HG03378 (cell line): ENCODE data around the gene UBASH3A.

ENCODE experiments used
- ATAC-seq: cut with Tn5 transposase; IDR thresholded peaks from one replicate; pipeline ENCODE4 v1.9.1; 2021; ENCODE audit warnings: mild to moderate bottlenecking, moderate library complexity; ENCODE audit not compliant: unreplicated experiment

The UBASH3A gene

GRCh38 chr21:42403611-42404231 lies at the start of gene UBASH3A:
Gene UBASH3A, plus strand, starts transcription at chr21:42403902. Its CDS starts 44 bp downstream, at chr21:42403946.
- ATAC-seq = no peak

- ATAC-seq = no peak
These were observed 47.7 kb upstream of the UBASH3A start for GRCh38 chr21:42356046-42356445.

- no peak for ATAC-seq
These were observed 47.1 kb upstream of the UBASH3A start for GRCh38 chr21:42356650-42357049.

GRCh38 chr21:42357307-42357706 lies 46.4 kb upstream of the UBASH3A start:
- no peak for ATAC-seq

GRCh38 chr21:42358261-42358660 lies 45.4 kb upstream of the UBASH3A start:
- ATAC-seq = no peak

GRCh38 chr21:42358937-42359336 lies 44.8 kb upstream of the UBASH3A start:
- ATAC-seq = no peak

GRCh38 chr21:42360317-42360716 lies 43.4 kb upstream of the UBASH3A start:
- no peak for ATAC-seq

GRCh38 chr21:42361286-42361685 lies 42.4 kb upstream of the UBASH3A start:
- ATAC-seq = no peak

- ATAC-seq = no peak
These were observed 41.5 kb upstream of the UBASH3A start for GRCh38 chr21:42362198-42362597.

- ATAC-seq = no peak
These were observed 41.0 kb upstream of the UBASH3A start for GRCh38 chr21:42362700-42363099.

GRCh38 chr21:42363312-42363711 lies 40.4 kb upstream of the UBASH3A start:
- no peak for ATAC-seq

- ATAC-seq = no peak
These were observed 39.3 kb upstream of the UBASH3A start for GRCh38 chr21:42364304-42364865.

- no peak for ATAC-seq
These were observed 37.9 kb upstream of the UBASH3A start for GRCh38 chr21:42365770-42366169.

- ATAC-seq = no peak
These were observed 37.3 kb upstream of the UBASH3A start, which contains the start of gene TFF1 for GRCh38 chr21:42366292-42367010. Gene TFF1, minus strand, starts transcription at chr21:42366535. Its CDS starts 40 bp downstream, at chr21:42366495.

- no peak for ATAC-seq
These were observed 36.1 kb upstream of the UBASH3A start for GRCh38 chr21:42367367-42368165.

GRCh38 chr21:42369821-42370220 lies 33.9 kb upstream of the UBASH3A start:
- ATAC-seq = no peak

GRCh38 chr21:42370894-42371654 lies 32.6 kb upstream of the UBASH3A start:
- ATAC-seq = no peak

GRCh38 chr21:42373196-42373907 lies 30.4 kb upstream of the UBASH3A start:
- ATAC-seq = no peak

GRCh38 chr21:42373908-42374455 lies 29.7 kb upstream of the UBASH3A start:
- ATAC-seq = no peak

GRCh38 chr21:42374457-42374856 lies 29.2 kb upstream of the UBASH3A start:
- ATAC-seq = no peak
